Occipital lobe (tissue), 3 donors: Measurements from ENCODE around the gene TIGD2. TPM values are rescaled to one million over a fixed set of nuclear protein-coding genes. Genes with fewer than 3 reads are reported as not detected.

Experiments
- DNase-seq: peaks from one replicate; lab custom pipeline; 2025; lab: John Stamatoyannopoulos, UW
- small RNA-seq: library from RNA; depleted of rRNA; stranded (forward); fragments of <200 nt; gene quantifications from one replicate; pipeline ENCODE3, GENCODE V24; 2014
- total RNA-seq: library from RNA; depleted of rRNA; stranded (reverse); fragments of >200 nt; gene quantifications from one replicate; pipeline ENCODE4 v1.2.3, GENCODE V29; 2014

The TIGD2 gene
- total RNA-seq, 1 donor from 2014 or later: 15.1 TPM

DNA sequence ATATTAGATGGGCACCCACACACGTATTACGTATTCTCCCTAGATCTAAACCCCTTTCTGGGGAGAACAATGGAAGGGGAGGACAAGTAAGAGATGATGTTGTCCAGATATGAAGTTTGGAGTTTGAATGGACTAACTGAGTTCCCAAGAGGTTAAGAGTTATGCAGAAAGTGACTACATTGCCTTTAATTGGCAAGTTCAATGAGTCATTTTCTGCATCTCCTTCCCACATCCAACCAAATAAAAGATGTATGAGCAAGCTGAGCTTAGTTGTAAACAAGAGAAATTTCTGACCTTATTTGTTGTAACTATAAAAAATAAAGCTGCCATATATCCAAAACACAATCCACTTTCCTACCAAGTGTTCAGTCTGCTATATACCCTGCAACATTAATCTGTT is 50.5 kb downstream of the TIGD2 start:
- no peak for DNase-seq

DNA sequence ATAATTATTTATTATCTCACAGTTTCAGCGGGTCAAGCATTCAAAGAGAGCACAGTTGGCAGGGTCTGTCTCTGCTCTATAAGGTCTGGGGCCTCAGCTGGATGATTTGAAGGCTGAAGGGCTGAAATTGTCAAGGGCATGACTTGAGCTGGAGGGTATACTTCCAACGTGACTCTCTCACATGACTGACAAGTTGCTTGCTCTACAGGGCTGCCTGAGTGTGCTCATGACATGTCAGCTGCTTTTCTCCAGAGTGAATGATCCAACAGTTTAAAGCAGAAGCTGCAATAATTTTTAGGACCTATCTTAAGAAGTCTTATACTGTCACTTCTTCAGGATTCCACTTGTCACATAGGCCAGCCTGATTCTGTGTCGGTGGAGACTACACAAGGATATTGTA is 51.2 kb downstream of the TIGD2 start:
- no peak for DNase-seq

DNA sequence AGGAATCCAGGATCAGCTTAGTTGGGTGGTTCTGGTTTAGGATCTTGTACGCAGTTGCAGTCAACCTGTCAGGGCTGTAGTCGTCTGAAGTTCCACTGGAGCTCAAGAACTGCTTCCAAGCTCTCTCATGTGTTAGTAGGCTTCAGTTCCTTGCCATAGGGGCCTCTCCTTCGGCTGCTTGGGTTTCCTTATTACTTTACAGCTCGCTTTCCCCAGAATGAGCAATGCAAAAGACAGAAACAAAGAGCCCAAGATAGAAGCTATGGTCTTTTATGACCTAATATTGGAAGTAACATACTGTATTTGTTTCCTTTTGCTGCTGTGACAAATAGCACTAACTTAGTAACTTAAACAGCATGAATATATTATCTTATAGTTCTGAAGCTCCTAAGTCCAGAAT is 51.7 kb downstream of the TIGD2 start:
- no peak for DNase-seq

DNA sequence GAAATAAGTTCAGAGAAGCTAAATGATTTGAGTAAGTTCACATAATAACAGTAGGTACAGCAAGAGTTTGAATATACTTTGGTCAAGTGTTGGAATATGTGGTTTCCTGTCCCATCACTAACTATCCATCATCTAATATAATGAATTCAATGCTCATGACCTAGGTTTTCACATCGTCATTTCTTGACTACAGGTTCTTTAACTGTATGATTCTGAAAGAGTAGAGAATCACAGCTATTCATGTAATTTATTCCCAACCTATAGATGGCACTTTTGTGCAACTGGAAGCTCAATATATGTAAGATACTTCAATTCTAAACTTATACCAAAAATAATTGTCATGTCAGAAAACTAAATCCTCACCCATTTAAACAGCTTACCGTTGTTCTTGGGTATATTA is 53.1 kb downstream of the TIGD2 start:
- DNase-seq: no peak

Small RNA genes lying within 50 kb of the gene (small RNA-seq; reads per million reads assigned to genes)
- not detected for gene RNU6-907P

Other genes with a start within 250 kb of the TIGD2 start
- gene FAM13A, start 54.3 kb upstream of the TIGD2 start, total RNA-seq: 79.9 TPM
- 31.2 TPM for gene GPRIN3, start 196.3 kb downstream of the TIGD2 start, total RNA-seq